GM23338 (cell line): Measurements from ENCODE around the gene GIGYF2.
"Not testable (repeated sequence)": the region's sequence is repeated elsewhere in the genome, so short reads cannot be mapped to it uniquely, and the experiment has no call there.

Experiments
- CREB1 ChIP-seq: fragments of 250-450 bp; sonication (Bioruptor Pico); IDR thresholded peaks from 2 replicates; pipeline ENCODE4 v1.5.0; 2020; ENCODE audit warnings: low read depth, mild to moderate bottlenecking, moderate library complexity
- ETS1 ChIP-seq: IDR thresholded peaks from 2 replicates; pipeline ENCODE4 v1.6.1; 2016; ENCODE audit warnings: antibody characterized with exemption
- EZH2 ChIP-seq: fragments of 200-600 bp; sonication (generic); IDR thresholded peaks from one replicate; pipeline ENCODE4 v1.8.0; 2017; ENCODE audit warnings: antibody characterized with exemption, mild to moderate bottlenecking, low read depth; ENCODE audit not compliant: unreplicated experiment
- EZH2phosphoT487 ChIP-seq: fragments of 200-600 bp; sonication (generic); IDR thresholded peaks from one replicate; pipeline ENCODE4 v1.8.1; 2018; ENCODE audit warnings: antibody characterized with exemption; ENCODE audit not compliant: unreplicated experiment
- POLR2AphosphoS5 ChIP-seq: IDR thresholded peaks from 2 replicates; pipeline ENCODE4 v1.6.1; 2016; ENCODE audit warnings: antibody characterized with exemption, low read depth
- REST ChIP-seq: IDR thresholded peaks from one replicate; pipeline ENCODE4 v1.6.1; 2018; ENCODE audit warnings: antibody characterized with exemption; ENCODE audit not compliant: unreplicated experiment
- ZNF114 ChIP-seq: fragments of 250-450 bp; sonication (Bioruptor Pico); IDR thresholded peaks from 2 replicates; pipeline ENCODE4 v1.5.0; 2020; ENCODE audit warnings: mild to moderate bottlenecking, moderate library complexity
- ZNF331 ChIP-seq: fragments of 250-450 bp; sonication (Bioruptor Pico); IDR thresholded peaks from 2 replicates; pipeline ENCODE4 v1.5.0; 2020; ENCODE audit warnings: low read depth, mild to moderate bottlenecking, moderate library complexity
- TF ChIP-seq, protein P1 (sequence below), 2 experiments: fragments of 200-600 bp in 1 of 2; sonication (generic) in 1 of 2; conservative IDR thresholded peaks; 2 replicates each; pipeline versions ENCODE4 v1.5.1 to v1.6.1; 2016 to 2017; ENCODE audit warnings: antibody characterized with exemption in 2 of 2, low read depth in 2 of 2, mild to moderate bottlenecking in 2 of 2, moderate library complexity in 1 of 2

- TF ChIP-seq, protein P1, sequence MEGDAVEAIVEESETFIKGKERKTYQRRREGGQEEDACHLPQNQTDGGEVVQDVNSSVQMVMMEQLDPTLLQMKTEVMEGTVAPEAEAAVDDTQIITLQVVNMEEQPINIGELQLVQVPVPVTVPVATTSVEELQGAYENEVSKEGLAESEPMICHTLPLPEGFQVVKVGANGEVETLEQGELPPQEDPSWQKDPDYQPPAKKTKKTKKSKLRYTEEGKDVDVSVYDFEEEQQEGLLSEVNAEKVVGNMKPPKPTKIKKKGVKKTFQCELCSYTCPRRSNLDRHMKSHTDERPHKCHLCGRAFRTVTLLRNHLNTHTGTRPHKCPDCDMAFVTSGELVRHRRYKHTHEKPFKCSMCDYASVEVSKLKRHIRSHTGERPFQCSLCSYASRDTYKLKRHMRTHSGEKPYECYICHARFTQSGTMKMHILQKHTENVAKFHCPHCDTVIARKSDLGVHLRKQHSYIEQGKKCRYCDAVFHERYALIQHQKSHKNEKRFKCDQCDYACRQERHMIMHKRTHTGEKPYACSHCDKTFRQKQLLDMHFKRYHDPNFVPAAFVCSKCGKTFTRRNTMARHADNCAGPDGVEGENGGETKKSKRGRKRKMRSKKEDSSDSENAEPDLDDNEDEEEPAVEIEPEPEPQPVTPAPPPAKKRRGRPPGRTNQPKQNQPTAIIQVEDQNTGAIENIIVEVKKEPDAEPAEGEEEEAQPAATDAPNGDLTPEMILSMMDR (conservative IDR thresholded peaks at IDR 0.05; ENCODE audit: low read depth in 2 of 2) = not testable (repeated sequence)
- TF ChIP-seq EZH2; POLR2AphosphoS5; EZH2phosphoT487; REST; ZNF331 (CRISPR knock-in tag); ZNF114 (CRISPR knock-in tag); CREB1; ETS1: not testable (repeated sequence)
Observed at GRCh38 chr2:232907718-232908085, 210.6 kb downstream of the GIGYF2 start.
